GM12872 (cell line): ENCODE results near the gene FAM187B.

Experiments used
- TF ChIP-seq, protein P1 (sequence below): IDR thresholded peaks from 3 replicates; pipeline ENCODE4 v1.5.1; 2011; ENCODE audit warnings: low read depth, mild to moderate bottlenecking, low read length, moderate library complexity; ENCODE audit not compliant: insufficient read depth

Gene FAM187B

DNA sequence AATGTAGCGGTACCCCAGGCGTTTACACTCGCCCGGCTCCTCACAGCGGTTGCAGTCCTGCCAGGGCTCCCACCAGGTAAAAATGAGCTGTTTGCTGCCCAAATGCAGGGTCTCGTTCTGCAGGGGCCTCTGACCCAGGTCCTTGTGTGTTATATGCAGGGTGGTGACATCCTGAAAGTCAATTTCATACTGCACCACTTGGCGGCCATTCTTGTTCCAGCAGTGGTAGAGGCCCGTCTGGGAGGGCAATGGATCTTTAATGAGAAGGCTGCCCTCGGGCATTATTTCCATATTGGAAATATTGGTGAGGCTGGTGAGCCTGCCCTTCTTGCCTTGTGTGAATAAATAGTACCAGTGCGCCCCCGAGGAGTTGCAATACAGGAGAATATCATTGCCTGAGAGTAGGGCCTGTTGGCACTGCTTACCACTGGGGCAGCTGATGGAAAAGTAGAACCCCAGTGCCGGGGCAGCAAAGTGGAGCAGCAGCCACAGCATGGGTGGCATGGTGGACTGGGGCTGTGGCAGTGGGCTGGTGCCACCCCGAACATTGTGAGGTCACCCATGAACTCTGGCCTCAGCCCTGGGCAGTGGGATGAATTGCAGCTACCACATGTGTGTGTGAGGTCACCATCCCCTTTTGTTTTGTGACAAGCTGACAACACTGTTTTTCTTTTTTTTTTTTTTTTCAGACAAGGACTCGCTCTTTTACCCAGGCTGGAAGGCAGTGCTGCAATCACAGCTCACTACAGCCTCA lies at the start of gene FAM187B:
Gene FAM187B, minus strand, starts transcription at position 563 of the 754 bp plus-strand sequence. Its CDS starts 59 bp downstream, at position 504.
- TF ChIP-seq, protein P1, sequence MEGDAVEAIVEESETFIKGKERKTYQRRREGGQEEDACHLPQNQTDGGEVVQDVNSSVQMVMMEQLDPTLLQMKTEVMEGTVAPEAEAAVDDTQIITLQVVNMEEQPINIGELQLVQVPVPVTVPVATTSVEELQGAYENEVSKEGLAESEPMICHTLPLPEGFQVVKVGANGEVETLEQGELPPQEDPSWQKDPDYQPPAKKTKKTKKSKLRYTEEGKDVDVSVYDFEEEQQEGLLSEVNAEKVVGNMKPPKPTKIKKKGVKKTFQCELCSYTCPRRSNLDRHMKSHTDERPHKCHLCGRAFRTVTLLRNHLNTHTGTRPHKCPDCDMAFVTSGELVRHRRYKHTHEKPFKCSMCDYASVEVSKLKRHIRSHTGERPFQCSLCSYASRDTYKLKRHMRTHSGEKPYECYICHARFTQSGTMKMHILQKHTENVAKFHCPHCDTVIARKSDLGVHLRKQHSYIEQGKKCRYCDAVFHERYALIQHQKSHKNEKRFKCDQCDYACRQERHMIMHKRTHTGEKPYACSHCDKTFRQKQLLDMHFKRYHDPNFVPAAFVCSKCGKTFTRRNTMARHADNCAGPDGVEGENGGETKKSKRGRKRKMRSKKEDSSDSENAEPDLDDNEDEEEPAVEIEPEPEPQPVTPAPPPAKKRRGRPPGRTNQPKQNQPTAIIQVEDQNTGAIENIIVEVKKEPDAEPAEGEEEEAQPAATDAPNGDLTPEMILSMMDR: 0 out of 3 replicates have a peak, but pooled peaks have one; percentile 1

DNA sequence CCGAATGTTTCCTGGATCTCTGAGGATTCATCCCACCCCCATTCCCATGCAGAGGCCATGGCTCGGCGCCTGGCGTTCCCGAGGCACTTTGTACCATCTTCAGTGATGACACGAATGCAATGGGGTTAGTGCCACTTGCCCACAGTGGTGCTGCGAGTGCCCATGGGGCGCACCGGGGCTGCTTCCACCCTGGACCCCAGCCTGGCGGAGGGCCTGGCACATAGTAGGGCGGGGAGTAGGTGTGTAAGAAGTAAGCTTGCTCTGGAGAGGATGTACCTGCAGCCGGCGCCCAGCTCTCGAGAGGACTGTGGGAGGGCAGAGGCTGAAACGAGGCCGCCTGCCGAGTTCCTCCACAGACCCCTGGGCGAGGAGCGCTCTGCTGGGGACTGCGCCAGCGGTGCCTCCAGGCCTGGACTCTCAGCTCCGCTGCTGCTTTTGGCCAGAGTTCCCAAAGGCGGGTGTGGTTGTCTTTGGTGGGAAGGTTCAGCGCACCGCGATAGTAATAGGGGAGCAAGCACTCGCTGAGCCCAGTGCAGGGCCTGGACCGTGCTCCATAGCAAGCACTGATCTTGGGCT lies 48.3 kb upstream of the FAM187B start:
- TF ChIP-seq, protein P1: no peak

DNA sequence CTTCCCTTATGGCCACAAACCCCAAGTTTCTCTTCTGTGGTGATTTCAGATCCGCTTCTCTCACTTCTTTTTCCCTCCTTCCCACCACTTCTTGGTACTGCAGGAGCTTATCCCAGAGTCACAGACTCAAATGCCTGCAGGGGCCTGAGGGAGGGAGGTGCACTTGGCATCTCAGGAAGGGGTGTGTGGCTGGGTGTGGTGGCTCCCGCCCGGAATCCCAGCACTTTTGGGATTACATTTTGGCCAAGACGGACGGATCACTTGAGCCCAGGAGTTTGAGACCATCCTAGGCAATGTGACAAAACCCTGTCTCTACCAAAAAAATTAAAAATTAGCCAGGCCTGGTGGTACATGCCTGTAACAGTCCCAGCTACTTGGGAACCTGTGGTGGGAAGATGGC lies 45.8 kb upstream of the FAM187B start:
- TF ChIP-seq, protein P1: no peak

DNA sequence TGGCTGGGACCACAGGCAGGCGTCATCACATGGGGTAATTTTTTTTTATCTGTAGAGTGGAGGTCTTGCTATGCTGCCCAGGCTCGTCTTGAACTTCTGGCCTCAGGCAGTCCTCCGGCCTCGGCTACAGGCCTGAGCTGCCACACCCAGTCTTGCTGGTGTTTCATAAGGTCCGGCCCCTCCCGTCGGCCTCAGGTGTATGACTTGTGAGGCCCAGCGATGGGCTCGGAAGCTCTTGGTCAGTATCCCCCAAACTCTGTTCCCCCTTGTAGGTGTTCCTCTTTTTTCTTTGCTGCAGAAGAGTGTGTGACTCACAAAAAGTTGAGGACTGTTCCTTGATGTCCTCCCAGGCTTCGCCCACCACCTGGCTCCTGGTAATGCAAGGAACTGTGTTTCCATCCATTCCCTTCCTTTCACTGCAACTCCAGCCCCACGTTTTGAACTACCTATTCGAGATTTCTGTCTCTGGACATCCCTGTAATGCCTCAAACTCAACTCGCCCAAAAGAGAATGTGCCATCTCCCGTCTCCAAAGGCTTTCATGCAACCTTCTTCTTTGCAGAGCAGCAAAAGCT lies 45.2 kb upstream of the FAM187B start:
- TF ChIP-seq, protein P1: no peak

DNA sequence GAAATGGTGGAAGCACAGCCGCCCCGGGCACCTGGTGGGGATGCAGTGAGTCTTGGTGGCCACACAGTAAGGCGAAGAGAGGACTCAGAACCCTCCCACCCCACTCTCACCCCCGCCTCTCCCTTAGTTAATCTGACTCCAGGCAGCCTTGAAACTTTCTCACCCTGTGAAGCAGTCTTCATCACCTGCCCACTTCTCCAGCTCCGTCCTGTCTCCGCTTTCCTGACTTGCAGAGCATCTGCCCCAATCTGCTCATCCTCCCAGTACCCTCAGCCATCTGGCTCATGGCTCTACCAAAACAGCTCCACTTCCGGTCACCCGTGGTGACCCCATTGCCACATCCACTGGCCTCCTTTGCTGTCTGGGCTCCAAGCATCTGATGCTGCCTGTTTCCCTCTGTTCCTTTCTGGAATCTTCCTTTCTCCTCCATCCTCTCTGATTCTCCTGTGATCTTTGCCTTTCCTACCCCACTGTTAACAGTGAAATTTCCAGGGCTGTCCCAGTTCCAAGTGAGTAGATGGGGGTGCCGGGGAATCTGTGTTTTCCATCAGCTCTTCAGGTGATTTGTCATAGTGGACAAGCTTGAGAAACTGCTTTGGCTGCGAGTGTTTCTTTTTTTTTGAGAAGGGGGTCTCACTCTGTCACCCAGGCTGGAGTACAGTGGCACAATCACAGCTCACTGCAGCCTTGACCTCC lies 44.6 kb upstream of the FAM187B start:
- TF ChIP-seq, protein P1: no peak

DNA sequence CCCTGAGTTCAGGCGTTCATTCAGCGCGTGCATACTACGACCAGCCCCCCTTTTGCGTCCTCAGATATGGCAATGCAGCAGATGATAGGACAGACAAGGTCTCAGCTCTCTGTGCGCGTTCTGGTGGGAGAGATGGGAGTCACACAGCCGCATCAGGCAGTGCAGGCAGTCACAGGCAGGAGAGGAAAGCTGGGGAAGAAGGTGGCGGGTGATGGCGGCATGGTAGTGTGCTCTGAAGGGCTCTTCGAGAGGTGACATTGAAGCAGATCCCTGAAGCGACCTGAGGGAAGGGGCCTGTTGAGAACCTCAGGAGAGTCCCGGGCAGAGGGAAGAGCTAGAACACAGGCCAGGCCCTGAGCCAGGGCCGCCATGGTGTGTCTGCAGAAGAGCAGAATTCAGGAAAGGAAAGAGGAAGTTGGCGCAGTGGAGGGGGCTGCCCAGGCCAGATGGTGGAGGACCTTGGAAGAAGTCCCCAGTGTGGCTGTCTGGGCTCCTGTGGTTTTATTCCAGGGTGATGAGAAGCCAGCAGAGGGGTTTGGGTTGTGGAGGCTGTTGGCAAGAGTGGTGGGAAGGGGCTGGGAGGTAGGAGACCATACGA lies 43.7 kb upstream of the FAM187B start:
- TF ChIP-seq, protein P1: no peak

DNA sequence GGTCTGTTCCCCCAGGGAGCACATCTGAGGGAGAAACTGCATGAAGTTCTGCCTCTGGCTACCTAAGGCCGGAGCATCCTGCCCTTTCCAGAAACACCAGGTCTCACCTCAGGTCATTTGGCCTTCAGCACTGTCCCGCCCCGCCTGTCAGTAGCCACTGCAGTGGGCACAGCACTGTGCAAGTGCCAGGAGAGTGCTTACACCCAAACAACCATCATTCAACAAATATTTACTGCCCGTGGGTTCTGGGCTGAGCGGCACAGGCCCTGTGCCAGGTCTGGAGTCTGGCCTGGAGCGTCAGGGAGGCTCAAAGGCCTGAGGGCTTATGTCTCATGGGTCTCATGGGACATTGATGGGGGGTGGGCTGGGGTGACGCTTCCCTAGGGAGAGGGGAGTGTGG lies 43.0 kb upstream of the FAM187B start:
- TF ChIP-seq, protein P1: no peak
